Esophagus muscularis mucosa (tissue), 4 donors: ENCODE data around the gene LDAH.

Experiments used
- EP300 ChIP-seq: sonication (generic); formaldehyde crosslinking; IDR thresholded peaks from one replicate; pipeline ENCODE4 v1.6.1; 2017; ENCODE audit warnings: antibody characterized with exemption
- POLR2A ChIP-seq: fragments of 450-650 bp; IDR thresholded peaks from one replicate; pipeline ENCODE4 v1.6.1; 2017; ENCODE audit warnings: antibody characterized with exemption, moderate library complexity, mild to moderate bottlenecking, low read depth
- POLR2AphosphoS5 ChIP-seq, 2 donors: sonication (generic); formaldehyde crosslinking; IDR thresholded peaks; one replicate each; pipeline ENCODE4 v1.6.1; 2017; ENCODE audit warnings: antibody characterized with exemption in 2 of 2
- TF ChIP-seq, protein P1 (sequence below), 3 experiments: fragments of 200-600 bp in 2 of 3; fragments of 450-650 bp in 1 of 3; sonication (generic) in 2 of 3; IDR thresholded peaks; one replicate each; pipeline ENCODE4 v1.5.1; 2017 to 2019; ENCODE audit warnings: antibody characterized with exemption in 3 of 3, mild to moderate bottlenecking in 2 of 3, moderate library complexity in 1 of 3

DNA sequence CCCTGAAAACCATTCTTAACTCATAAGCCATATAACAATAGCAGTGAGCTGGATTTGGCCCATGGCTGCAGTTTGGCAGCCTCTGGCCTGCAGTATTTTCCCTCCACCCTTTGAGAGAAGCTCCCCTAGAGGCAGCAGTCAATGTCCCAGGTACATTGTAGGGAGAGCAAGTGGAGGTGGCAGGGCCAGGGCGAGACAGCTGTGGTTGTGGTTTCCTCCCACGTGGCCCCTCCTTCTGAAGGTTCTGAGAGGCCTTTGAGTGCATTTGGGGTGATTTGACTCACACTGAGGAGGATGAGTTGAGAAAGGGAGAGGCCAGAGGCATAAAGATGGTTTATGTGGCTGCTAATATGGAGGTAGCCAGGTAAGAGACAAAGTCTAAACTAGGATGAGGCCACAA is 45.5 kb upstream of the LDAH start:
- TF ChIP-seq, protein P1, sequence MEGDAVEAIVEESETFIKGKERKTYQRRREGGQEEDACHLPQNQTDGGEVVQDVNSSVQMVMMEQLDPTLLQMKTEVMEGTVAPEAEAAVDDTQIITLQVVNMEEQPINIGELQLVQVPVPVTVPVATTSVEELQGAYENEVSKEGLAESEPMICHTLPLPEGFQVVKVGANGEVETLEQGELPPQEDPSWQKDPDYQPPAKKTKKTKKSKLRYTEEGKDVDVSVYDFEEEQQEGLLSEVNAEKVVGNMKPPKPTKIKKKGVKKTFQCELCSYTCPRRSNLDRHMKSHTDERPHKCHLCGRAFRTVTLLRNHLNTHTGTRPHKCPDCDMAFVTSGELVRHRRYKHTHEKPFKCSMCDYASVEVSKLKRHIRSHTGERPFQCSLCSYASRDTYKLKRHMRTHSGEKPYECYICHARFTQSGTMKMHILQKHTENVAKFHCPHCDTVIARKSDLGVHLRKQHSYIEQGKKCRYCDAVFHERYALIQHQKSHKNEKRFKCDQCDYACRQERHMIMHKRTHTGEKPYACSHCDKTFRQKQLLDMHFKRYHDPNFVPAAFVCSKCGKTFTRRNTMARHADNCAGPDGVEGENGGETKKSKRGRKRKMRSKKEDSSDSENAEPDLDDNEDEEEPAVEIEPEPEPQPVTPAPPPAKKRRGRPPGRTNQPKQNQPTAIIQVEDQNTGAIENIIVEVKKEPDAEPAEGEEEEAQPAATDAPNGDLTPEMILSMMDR (IDR thresholded peaks at IDR 0.05): no peak
- TF ChIP-seq POLR2A: no peak
- no peak for TF ChIP-seq POLR2AphosphoS5 (IDR thresholded peaks at IDR 0.05)
- TF ChIP-seq EP300: no peak
